PFSK-1 (cell line): ENCODE results near the gene BIVM.

ENCODE experiments used
- FOXP2 ChIP-seq: optimal IDR thresholded peaks from 2 replicates; pipeline ENCODE3; 2011; ENCODE audit warnings: borderline replicate concordance, control low read depth, inconsistent platforms; ENCODE audit not compliant: insufficient read depth; ENCODE audit errors: extremely low read length, extremely low read depth
- POLR2AphosphoS5 ChIP-seq: IDR thresholded peaks from 2 replicates; pipeline ENCODE4 v1.6.1; 2012; ENCODE audit warnings: low read depth, mild to moderate bottlenecking, control low read depth, low read length, moderate library complexity
- SIN3A ChIP-seq: IDR thresholded peaks from 2 replicates; pipeline ENCODE4 v1.6.1; 2012; ENCODE audit warnings: mild to moderate bottlenecking, low read length, moderate library complexity, borderline replicate concordance; ENCODE audit not compliant: insufficient read depth
- TAF1 ChIP-seq: IDR thresholded peaks from 2 replicates; pipeline ENCODE4 v1.6.1; 2012; ENCODE audit warnings: low read length, control low read depth, borderline replicate concordance; ENCODE audit not compliant: insufficient read depth
- TF ChIP-seq, protein P1 (sequence below), 2 experiments: IDR thresholded peaks; 2 replicates each; pipeline versions ENCODE4 v1.6.1 to v1.8.0; 2011 to 2012; ENCODE audit warnings: low read depth in 2 of 2, low read length in 2 of 2, control low read depth in 1 of 2, inconsistent platforms in 1 of 2, mild to moderate bottlenecking in 1 of 2, moderate library complexity in 1 of 2; ENCODE audit not compliant: insufficient read depth in 1 of 2

The BIVM gene

GRCh38 chr13:102792396-102792795, 6.5 kb upstream of the BIVM start:
- TF ChIP-seq FOXP2: no peak
- no peak for TF ChIP-seq SIN3A
- TF ChIP-seq, protein P1, sequence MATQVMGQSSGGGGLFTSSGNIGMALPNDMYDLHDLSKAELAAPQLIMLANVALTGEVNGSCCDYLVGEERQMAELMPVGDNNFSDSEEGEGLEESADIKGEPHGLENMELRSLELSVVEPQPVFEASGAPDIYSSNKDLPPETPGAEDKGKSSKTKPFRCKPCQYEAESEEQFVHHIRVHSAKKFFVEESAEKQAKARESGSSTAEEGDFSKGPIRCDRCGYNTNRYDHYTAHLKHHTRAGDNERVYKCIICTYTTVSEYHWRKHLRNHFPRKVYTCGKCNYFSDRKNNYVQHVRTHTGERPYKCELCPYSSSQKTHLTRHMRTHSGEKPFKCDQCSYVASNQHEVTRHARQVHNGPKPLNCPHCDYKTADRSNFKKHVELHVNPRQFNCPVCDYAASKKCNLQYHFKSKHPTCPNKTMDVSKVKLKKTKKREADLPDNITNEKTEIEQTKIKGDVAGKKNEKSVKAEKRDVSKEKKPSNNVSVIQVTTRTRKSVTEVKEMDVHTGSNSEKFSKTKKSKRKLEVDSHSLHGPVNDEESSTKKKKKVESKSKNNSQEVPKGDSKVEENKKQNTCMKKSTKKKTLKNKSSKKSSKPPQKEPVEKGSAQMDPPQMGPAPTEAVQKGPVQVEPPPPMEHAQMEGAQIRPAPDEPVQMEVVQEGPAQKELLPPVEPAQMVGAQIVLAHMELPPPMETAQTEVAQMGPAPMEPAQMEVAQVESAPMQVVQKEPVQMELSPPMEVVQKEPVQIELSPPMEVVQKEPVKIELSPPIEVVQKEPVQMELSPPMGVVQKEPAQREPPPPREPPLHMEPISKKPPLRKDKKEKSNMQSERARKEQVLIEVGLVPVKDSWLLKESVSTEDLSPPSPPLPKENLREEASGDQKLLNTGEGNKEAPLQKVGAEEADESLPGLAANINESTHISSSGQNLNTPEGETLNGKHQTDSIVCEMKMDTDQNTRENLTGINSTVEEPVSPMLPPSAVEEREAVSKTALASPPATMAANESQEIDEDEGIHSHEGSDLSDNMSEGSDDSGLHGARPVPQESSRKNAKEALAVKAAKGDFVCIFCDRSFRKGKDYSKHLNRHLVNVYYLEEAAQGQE (IDR thresholded peaks at IDR 0.05; ENCODE audit: insufficient read depth in 1 of 2, low read depth in 2 of 2, low read length in 2 of 2): no peak
- TF ChIP-seq POLR2AphosphoS5: no peak
- TF ChIP-seq TAF1: no peak

DNA sequence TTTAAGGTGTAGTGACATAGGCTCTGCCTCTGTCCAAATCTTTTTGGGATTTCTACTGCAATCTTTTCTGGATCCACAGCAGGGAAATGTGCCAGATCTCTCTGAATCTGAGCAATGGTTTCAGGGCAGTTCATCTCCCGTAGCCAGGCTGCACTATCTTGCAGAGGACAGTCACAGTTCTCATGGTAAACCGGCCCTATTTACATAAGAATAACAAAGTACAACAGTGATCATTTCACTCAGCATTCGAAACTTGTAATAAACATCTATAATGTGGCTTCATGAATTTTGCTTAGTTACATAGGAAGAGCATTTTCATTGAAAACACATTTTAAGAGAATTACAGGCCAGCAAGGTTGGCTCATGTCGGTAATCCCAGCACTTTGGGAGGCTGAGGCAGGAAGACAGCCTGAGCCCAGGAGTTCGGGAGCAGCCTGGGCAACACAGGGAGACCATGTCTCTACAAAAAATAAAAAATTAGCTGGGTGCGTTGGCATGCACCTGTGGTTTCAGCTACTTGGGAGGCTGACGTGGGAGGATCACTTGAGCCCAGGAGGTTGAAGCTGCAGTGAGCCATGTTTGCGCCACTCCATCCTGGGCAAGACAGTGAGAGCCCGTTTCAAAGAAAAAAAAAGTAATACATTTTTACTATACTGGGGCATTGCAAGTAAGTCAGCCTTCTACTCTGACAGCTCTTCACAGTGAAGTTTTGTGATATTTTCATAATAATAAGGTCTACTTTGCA, 5.1 kb upstream of the BIVM start:
- TF ChIP-seq TAF1 (no peak), FOXP2 (no peak), POLR2AphosphoS5 (no peak), SIN3A (no peak)
- TF ChIP-seq, protein P1 (IDR thresholded peaks at IDR 0.05; ENCODE audit: insufficient read depth in 1 of 2, low read depth in 2 of 2, low read length in 2 of 2): no peak

DNA sequence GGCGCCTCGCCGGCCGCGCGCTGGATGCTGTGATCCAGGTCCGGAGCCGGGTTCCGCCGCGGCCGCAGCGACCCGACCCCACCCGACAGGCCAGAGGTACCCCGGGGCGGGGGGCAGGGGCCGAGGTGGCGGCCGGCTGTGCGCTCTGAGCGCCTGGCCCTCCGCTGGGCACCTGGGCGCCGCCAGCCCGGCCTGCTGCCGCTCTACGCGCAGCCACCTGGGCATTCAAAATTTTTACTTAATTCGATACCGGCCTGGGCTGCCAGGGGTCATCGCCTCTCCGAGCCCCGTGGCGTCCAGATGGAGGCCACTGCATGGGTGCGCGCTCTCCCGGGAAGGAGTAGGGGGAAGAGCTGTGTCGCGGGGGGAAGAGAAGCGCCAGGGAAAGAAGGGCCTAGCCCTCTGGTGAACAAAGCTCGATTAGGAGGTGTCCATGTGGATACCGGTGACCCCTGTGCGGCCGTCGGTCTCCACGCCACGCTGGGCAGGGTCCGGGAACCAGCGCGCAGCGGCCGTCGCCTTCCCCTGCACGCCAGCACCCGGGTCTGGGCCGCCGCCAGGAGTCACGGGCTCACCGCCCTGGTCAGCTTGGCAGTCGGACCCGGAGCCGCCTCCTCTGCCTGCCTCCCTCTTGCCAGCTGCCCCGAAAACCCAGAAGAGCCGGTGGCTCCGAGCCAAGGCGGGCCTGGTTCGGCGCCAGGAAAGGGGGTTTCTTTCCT, 666 bp downstream of the BIVM start:
- TF ChIP-seq SIN3A: no peak
- no peak for TF ChIP-seq FOXP2
- TF ChIP-seq POLR2AphosphoS5: no peak
- TF ChIP-seq, protein P1 (IDR thresholded peaks at IDR 0.05; ENCODE audit: insufficient read depth in 1 of 2, low read depth in 2 of 2, low read length in 2 of 2): no peak
- TF ChIP-seq TAF1: no peak

- TF ChIP-seq, protein P1 (IDR thresholded peaks at IDR 0.05; ENCODE audit: insufficient read depth in 1 of 2, low read depth in 2 of 2, low read length in 2 of 2): no peak
- TF ChIP-seq POLR2AphosphoS5 (no peak; the same call in 1 of the 2 replicates), SIN3A (no peak), FOXP2 (peak; percentile 42)
Measured at GRCh38 chr13:102800145-102801041, 1.5 kb downstream of the BIVM start.
